SK-N-MC (cell line): ENCODE data around the gene SLC25A1.

Source experiments
- DNase-seq: peaks from one replicate; pipeline ENCODE4 v3.0.0-alpha.2; 2011; ENCODE audit warnings: low read depth, low spot score
- H3K27ac ChIP-seq: fragments of 200-600 bp; sonication (generic); 2 replicates; pipeline ENCODE4 v1.5.1; 2016; ENCODE audit warnings: mixed run types
- H3K36me3 ChIP-seq: fragments of 200-600 bp; sonication (generic); 2 replicates; pipeline ENCODE4 v1.6.1; 2017; ENCODE audit warnings: antibody characterized with exemption, low read length, mixed read lengths; ENCODE audit not compliant: insufficient read depth
- H3K4me3 ChIP-seq: fragments of 200-600 bp; sonication (generic); 2 replicates; pipeline ENCODE4 v1.5.1; 2016
- H3K9ac ChIP-seq: fragments of 200-600 bp; sonication (generic); 2 replicates; pipeline ENCODE4 v1.8.0; 2017; ENCODE audit warnings: mixed run types, mixed read lengths; ENCODE audit not compliant: insufficient read length
- H3K9me3 ChIP-seq: fragments of 200-600 bp; sonication (generic); 2 replicates; pipeline ENCODE4 v1.6.1; 2017; ENCODE audit warnings: low read depth, mild to moderate bottlenecking, antibody characterized with exemption, low read length, moderate library complexity, mixed read lengths
- EZH2 ChIP-seq: fragments of 200-600 bp; sonication (generic); IDR thresholded peaks from one replicate; pipeline ENCODE4 v1.6.1; 2017; ENCODE audit warnings: antibody characterized with exemption
- FOXP2 ChIP-seq: optimal IDR thresholded peaks from 2 replicates; pipeline ENCODE3; 2011; ENCODE audit warnings: mild to moderate bottlenecking, moderate library complexity; ENCODE audit not compliant: insufficient read depth; ENCODE audit errors: extremely low read length, control extremely low read depth
- POLR2AphosphoS5 ChIP-seq: IDR thresholded peaks from 2 replicates; pipeline ENCODE4 v1.6.1; 2012; ENCODE audit warnings: mild to moderate bottlenecking, low read depth, low read length, borderline replicate concordance

SLC25A1 gene

GRCh38 chr22:19134176-19134831 lies 44.2 kb downstream of the SLC25A1 start:
- H3K9me3 ChIP-seq: no peaks in the 10 kb centered on the region
- H3K9ac ChIP-seq: no peak overlapping the region
- no peak for TF ChIP-seq FOXP2
- no peak for TF ChIP-seq EZH2
- no peak for TF ChIP-seq POLR2AphosphoS5
- no peak for DNase-seq
- peaks cover 32% of the 10 kb centered on the region; the same call in 1 of the 2 replicates for H3K36me3 ChIP-seq
- no peak overlapping the region for H3K27ac ChIP-seq
- no peak overlapping the region for H3K4me3 ChIP-seq

GRCh38 chr22:19133561-19133960 lies 45.0 kb downstream of the SLC25A1 start:
- H3K27ac ChIP-seq: no peak overlapping the region
- no peak for DNase-seq
- peaks cover 25% of the 10 kb centered on the region; the same call in 1 of the 2 replicates for H3K36me3 ChIP-seq
- no peak overlapping the region for H3K4me3 ChIP-seq
- H3K9me3 ChIP-seq: no peaks in the 10 kb centered on the region
- no peak overlapping the region for H3K9ac ChIP-seq
- no peak for TF ChIP-seq EZH2
- no peak for TF ChIP-seq FOXP2
- no peak for TF ChIP-seq POLR2AphosphoS5

- no peaks in the 10 kb centered on the region for H3K9me3 ChIP-seq
- H3K4me3 ChIP-seq: no peak overlapping the region
- DNase-seq: no peak
- H3K36me3 ChIP-seq: peaks cover 23% of the 10 kb centered on the region; the same call in 1 of the 2 replicates
- H3K27ac ChIP-seq: no peak overlapping the region
- no peak overlapping the region for H3K9ac ChIP-seq
- no peak for TF ChIP-seq FOXP2
Observed at GRCh38 chr22:19132693-19133400, 45.7 kb downstream of the SLC25A1 start.

- Histone ChIP-seq H3K36me3 (peaks cover 16% of the 10 kb centered on the region; the same call in 1 of the 2 replicates), H3K9ac (no peak overlapping the region), H3K9me3 (no peaks in the 10 kb centered on the region), H3K4me3 (no peak overlapping the region), H3K27ac (no peak overlapping the region)
- TF ChIP-seq POLR2AphosphoS5 (no peak), EZH2 (no peak), FOXP2 (no peak)
- DNase-seq: no peak
Observed at GRCh38 chr22:19132153-19132552, 46.4 kb downstream of the SLC25A1 start.

GRCh38 chr22:19131685-19132015 lies 46.9 kb downstream of the SLC25A1 start:
- no peak overlapping the region for H3K9ac ChIP-seq
- DNase-seq: no peak
- H3K27ac ChIP-seq: no peak overlapping the region
- H3K9me3 ChIP-seq: no peaks in the 10 kb centered on the region
- peaks cover 11% of the 10 kb centered on the region; the same call in 1 of the 2 replicates for H3K36me3 ChIP-seq
- TF ChIP-seq EZH2 (no peak), FOXP2 (no peak), POLR2AphosphoS5 (no peak)
- no peak overlapping the region for H3K4me3 ChIP-seq

- Histone ChIP-seq H3K9me3 (no peaks in the 10 kb centered on the region), H3K27ac (no peak within 1 kb of the TSS), H3K36me3 (peaks cover 8% of the 10 kb centered on the region; the same call in 1 of the 2 replicates), H3K9ac (no peak within 1 kb of the TSS), H3K4me3 (no peak within 1 kb of the TSS)
- TF ChIP-seq POLR2AphosphoS5: no peak
- no peak for TF ChIP-seq FOXP2
- TF ChIP-seq EZH2: no peak
- DNase-seq: no peak
Observed at GRCh38 chr22:19130959-19131684, 47.4 kb downstream of the SLC25A1 start, which contains the start of gene TSSK2. Gene TSSK2 (plus strand): TSS chr22:19131308. CDS start chr22:19131400, 92 bp downstream.

- DNase-seq: no peak
- Histone ChIP-seq H3K36me3 (peaks cover 8% of the 10 kb centered on the region; the same call in 1 of the 2 replicates), H3K9ac (no peak overlapping the region), H3K4me3 (no peak overlapping the region), H3K27ac (no peak overlapping the region), H3K9me3 (no peaks in the 10 kb centered on the region)
- TF ChIP-seq EZH2: no peak
- TF ChIP-seq POLR2AphosphoS5: no peak
- no peak for TF ChIP-seq FOXP2
Observed at GRCh38 chr22:19129871-19130270, 48.7 kb downstream of the SLC25A1 start.
